Fibroblast of skin of right biceps (primary cell): ENCODE results near the gene RFPL1.
"Not testable (repeated sequence)": the region's sequence is repeated elsewhere in the genome, so short reads cannot be mapped to it uniquely, and the experiment has no call there.

Experiments used
- DNase-seq: peaks from one replicate; pipeline ENCODE4 v3.0.0-alpha.2; 2013

The RFPL1 gene

DNA sequence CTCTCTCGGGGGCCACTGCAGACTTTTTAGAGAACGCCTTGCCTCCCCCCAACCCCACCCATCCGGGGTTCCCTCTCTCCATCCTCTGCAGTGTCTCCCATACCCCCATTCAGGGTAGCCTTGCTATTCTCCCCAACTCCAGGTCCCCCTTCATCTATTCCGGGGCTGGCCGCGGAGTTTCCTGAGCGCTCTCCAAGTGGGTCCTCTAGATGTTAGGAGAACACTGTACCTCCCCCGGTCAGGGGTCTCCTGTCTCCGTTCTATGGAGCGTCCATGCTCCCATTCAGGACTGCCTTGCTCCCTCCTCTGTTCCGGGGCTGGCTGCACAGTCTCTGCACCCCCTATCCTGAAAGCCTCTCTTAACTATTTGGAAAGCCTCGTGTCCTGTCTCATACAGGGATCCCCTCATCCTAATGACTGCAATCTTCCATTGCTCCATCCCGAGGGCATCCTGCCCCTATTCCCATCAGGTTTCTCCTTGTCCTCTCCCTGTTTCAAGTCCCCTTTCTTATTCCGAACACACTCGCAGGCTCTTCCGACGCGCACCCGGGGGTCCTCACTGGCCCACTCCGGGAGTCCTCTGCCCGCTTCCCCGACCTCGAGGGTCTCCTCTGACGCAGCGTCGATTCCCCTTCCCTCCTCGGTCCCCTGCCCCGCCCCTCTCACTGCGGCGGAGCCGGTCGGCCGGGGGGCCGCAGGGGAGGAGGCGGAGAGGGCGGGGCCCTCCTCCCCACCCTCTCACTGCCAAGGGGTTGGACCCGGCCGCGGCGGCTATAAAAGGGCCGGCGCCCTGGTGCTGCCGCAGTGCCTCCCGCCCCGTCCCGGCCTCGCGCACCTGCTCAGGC lies 41.3 kb downstream of the RFPL1 start, which contains the start of gene NEFH:
Gene NEFH (plus strand): TSS at position 802 of the 845 bp plus-strand sequence. CDS start 45 bp downstream, outside the sequence.
- DNase-seq = no peak

DNA sequence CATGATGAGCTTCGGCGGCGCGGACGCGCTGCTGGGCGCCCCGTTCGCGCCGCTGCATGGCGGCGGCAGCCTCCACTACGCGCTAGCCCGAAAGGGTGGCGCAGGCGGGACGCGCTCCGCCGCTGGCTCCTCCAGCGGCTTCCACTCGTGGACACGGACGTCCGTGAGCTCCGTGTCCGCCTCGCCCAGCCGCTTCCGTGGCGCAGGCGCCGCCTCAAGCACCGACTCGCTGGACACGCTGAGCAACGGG lies 41.8 kb downstream of the RFPL1 start:
- no peak for DNase-seq

DNA sequence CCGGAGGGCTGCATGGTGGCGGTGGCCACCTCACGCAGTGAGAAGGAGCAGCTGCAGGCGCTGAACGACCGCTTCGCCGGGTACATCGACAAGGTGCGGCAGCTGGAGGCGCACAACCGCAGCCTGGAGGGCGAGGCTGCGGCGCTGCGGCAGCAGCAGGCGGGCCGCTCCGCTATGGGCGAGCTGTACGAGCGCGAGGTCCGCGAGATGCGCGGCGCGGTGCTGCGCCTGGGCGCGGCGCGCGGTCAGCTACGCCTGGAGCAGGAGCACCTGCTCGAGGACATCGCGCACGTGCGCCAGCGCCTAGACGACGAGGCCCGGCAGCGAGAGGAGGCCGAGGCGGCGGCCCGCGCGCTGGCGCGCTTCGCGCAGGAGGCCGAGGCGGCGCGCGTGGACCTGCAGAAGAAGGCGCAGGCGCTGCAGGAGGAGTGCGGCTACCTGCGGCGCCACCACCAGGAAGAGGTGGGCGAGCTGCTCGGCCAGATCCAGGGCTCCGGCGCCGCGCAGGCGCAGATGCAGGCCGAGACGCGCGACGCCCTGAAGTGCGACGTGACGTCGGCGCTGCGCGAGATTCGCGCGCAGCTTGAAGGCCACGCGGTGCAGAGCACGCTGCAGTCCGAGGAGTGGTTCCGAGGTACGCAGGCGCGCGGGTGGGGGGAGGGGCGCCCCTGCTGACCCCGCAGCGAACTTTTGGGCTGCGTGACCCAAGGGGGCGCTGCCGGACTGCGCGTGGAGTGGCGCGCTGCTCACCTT lies 42.3 kb downstream of the RFPL1 start:
- DNase-seq = peak; percentile 78

DNA sequence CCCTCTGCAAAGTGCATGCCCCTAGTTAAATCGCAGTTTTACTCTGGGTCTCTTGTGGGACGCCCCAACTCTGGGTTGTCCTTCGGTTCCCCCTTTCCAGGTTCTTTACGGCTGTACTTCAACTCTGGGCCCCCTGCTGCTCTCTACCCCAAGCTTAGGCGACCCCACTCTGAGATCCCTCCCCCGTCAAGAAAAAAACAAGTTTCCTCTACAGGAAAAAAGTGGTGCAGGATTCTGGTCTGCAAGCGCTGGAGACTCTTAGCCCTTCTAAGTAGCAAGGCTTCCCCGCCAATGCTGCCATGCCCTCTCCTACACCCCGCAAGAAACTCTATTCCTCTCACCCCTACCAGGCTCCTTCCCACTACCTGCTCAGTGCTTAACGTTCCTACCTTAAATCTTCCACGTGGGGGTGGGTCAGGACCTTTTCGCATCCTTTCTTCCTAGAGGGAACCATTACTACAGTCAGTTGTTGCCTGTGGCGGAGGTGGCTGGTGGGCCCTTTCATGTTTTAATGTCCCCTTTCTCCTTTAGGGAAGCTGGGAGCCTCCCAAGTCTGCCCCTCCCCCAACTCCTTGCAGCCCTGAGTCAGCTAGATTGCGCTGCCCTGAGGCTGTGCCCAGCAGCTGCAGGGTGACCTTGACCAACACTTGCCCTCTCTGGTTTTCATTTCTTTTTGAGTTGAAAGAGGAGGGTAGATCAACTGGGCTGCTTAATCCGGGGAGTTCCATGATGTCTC lies 43.0 kb downstream of the RFPL1 start:
- peak; percentile 9 for DNase-seq

DNA sequence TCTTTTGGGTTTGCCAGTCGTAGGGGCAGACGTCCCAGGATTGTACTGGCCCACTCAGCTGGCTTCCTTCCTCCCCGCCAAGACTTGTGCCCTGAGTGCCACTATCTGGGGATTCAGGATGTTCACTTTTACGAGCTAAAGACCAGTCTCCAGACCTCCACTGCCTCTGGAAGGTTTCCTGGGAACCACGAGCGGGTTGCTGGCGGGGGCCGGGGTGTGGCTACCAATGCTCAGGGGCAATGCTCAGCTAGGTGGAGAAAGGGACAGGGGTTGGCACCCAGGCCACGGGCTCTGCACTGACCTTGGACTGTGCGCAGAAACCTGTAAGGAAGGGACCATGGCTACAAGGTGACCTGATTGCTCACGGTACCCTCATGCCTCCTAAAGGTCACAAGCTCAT lies 43.9 kb downstream of the RFPL1 start:
- no peak for DNase-seq

DNA sequence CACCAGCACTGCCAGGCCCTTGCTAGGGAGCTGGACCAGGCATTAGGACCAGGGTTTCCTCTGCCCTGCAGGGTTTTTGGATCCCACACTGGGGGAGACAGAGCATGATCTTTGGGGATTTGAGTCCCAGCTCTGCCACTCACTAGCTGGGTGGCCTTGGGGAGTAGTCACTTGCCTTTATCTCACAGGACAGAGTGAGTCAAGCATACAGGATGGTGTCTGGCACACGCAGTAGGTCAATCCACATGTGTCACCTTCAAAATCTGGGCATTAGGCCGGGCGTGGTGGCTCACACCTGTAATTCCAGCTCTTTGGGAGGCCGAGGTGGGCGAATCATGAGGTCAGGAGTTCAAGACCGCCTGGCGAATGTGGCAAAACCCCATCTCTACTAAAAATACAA lies 44.3 kb downstream of the RFPL1 start:
- no peak for DNase-seq

DNA sequence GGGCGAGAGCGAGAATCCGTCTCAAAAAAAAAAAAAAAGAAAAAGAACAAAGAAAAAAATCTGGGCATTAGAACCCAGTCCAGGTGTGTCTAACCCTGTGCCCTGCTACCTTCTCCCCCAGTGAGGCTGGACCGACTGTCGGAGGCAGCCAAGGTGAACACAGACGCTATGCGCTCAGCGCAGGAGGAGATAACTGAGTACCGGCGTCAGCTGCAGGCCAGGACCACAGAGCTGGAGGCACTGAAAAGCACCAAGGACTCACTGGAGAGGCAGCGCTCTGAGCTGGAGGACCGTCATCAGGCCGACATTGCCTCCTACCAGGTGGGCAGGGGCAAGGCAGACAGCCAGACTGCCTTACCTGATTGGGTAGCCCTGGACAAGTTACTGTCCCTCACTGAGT lies 44.9 kb downstream of the RFPL1 start:
- DNase-seq = no peak

DNA sequence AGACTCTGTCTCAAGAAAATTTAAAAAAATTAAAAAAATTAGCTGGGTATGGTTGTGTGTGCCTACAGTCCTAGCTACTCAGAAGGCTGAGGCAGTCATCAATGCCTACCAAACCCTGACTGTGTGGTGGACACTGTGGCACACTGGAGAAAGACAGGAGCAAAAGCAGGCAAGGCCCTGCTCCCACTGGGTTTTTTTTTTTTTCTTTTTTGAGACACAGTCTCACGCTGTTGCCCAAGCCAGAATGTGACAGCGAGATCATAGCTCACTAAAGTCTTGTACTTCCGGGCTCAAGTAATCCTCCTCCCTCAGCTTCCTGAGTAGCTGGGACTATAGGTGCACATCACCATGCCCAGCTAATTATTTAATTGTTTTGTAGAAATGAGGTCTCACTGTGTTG lies 46.3 kb downstream of the RFPL1 start:
- DNase-seq = no peak

DNA sequence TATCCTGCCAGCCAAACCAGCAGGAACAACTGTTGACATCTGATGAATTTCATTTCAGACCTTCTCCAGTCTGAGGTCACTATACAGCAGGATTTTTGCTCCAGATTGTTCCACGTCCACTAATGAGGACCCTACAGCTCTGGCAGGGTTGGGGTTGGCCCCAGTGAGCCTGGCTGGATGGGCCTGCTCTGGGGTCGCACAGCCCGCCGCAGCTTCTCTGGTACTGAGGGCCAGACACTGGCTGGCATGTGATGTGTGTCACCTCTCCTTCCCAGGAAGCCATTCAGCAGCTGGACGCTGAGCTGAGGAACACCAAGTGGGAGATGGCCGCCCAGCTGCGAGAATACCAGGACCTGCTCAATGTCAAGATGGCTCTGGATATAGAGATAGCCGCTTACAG lies 47.1 kb downstream of the RFPL1 start:
- DNase-seq = no peak

DNA sequence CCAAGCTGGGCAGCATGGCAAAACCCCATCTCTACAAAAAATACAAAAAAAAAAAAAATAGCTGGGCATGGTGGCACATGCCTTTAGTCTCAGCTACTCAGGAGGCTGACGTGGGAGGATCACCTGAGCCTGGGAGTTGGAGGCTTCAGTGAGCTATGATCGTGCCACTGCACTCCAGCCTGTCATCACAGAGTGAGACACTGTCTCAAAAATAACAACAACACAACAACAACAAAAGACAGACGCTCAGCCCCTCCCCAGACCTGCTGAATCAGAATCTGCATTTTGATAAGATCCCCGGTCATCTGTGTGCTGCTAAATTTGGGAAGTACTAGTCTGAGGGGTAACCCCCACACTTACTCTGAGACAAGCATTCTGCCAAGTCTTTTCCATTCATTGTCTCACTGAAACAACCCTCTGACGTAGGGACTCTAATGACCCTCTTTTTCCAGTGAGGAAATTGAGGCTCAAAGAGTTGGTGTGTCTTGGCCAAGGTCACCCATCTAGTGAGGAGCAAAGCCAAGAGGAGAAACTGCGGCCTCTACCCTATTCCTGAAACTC lies 49.1 kb downstream of the RFPL1 start:
- DNase-seq = no peak

DNA sequence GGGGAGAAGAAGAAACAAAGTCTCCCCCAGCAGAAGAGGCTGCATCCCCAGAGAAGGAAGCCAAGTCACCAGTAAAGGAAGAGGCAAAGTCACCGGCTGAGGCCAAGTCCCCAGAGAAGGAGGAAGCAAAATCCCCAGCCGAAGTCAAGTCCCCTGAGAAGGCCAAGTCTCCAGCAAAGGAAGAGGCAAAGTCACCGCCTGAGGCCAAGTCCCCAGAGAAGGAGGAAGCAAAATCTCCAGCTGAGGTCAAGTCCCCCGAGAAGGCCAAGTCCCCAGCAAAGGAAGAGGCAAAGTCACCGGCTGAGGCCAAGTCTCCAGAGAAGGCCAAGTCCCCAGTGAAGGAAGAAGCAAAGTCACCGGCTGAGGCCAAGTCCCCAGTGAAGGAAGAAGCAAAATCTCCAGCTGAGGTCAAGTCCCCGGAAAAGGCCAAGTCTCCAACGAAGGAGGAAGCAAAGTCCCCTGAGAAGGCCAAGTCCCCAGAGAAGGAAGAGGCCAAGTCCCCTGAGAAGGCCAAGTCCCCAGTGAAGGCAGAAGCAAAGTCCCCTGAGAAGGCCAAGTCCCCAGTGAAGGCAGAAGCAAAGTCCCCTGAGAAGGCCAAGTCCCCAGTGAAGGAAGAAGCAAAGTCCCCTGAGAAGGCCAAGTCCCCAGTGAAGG lies 50.9 kb downstream of the RFPL1 start:
- DNase-seq = not testable (repeated sequence)

DNA sequence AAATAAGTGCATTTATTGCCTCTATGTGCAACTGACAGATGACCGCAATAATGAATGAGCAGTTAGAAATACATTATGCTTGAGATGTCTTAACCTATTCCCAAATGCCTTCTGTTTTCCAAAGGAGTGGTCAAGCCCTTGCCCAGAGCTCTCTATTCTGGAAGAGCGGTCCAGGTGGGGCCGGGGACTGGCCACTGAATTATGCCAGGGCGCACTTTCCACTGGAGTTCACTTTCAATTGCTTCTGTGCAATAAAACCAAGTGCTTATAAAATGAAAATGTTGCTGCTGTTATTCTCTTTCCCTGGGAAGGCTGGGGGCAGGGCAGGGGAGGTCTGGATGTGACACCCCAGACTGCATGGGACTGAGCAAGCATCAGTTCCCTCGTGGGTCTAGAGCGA lies 52.6 kb downstream of the RFPL1 start:
- no peak for DNase-seq
